Loucy (cell line): ENCODE data around the gene LAMC1.

Source experiments
- CTCF ChIP-seq: fragments of 200-600 bp; sonication (generic); conservative IDR thresholded peaks from 2 replicates; pipeline ENCODE4 v1.5.1; 2014; ENCODE audit warnings: mild to moderate bottlenecking, antibody characterized with exemption, low read length
- EZH2phosphoT487 ChIP-seq: fragments of 200-600 bp; IDR thresholded peaks from 2 replicates; pipeline ENCODE4 v1.6.1; 2018; ENCODE audit warnings: antibody characterized with exemption, mild to moderate bottlenecking, moderate library complexity, borderline replicate concordance

- no peak for TF ChIP-seq CTCF
- no peak for TF ChIP-seq EZH2phosphoT487
Observed at GRCh38 chr1:182977480-182977879, 45.7 kb upstream of the LAMC1 start.
